GM18858 (cell line): ENCODE measurements around the gene CD163.
"Not testable (repeated sequence)": the region's sequence is repeated elsewhere in the genome, so short reads cannot be mapped to it uniquely, and the experiment has no call there.

Experiments
- ATAC-seq: cut with Tn5 transposase; IDR thresholded peaks from one replicate; pipeline ENCODE4 v1.9.1; 2021; ENCODE audit not compliant: unreplicated experiment

The CD163 gene

DNA sequence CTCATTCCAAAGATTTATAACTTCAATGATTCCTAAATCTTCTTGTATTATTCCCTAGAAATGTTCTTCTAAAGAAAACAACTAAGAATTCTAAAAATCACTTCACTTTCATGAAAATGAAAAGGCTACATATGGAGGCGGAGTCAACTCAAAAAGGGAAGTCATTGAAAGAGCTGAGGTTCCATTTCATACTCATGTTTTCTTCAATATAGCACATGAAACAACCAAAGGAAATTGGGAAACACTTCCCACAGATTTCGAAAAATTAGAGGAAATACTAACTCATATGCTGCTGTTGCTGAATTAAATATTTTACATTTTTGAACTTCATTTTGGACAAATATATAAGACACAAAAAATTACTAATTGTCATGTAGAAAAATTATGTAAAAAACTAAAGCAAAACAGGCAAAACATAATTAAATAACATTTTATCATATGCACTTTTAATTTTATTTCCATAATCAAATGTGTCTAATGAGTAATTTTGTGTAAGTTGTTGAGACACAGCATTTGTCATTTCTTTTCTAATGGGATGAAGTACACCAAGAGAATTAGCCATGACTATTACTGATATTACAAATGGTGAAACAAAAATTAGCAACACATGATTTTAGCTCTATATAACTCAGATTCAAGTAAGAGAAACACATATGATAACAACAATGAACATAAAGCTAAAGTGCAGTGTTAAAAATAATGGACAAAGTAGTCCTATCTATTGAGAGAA, at the start of gene CD163:
Gene CD163 (minus strand): TSS at position 92 of the 730 bp plus-strand sequence. CDS start 87 bp downstream, at position 5.
- no peak for ATAC-seq

DNA sequence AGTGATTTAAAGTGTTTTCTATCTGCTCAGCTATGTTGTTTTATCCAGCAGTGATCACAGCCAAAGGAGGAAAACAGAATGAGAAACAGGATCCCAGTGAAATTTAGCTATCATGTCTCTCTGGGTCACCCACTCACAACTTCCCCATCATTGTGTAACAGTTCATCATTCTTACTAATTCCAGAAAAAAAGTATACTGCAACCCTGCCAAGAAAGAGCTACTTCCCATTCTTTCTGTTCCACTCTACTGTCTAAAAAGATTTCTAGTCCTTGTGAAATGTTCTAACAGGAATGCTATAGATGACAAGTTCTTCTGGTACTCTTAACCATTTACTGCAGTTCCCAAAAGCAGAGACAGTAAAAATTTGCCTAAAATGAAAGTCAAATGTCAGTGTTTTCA, 39.2 kb upstream of the CD163 start:
- ATAC-seq: no peak

DNA sequence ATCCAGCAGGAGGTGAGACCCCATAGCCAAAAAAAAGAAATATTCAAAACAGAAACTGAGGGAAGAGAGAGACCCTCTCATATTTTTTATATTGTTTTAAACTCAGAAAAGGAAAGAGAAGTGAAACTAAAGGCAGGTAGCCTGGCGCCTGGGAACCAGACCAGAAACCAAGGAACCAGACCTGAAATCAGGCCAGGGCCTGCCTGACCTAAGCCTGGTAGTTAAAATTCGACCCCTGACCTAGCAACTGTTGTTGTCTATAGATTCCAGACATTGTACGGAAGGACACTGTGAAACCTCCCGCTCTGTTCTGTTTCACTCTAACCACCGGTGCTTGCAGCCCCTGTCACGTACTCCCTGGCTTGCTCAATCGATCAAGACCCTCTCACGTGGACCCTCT, 38.5 kb upstream of the CD163 start:
- no peak for ATAC-seq

DNA sequence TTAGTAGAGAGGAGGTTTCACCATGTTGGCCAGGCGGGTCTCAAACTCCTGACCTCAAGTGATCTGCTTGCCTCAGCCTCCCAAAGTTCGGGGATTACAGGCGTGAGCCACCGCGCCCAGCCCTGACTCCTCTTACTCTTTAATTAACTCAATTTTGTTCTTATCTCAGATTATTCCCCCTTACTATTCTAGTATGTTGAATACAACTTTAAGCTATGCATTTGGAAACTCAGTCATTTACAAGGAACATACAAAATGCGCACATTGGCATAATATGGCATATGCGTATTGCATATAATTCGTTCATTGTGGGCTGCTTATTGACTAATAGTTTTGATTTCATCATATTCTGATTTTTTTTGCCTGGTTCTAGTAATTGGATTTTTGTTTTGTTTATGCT, 10.8 kb upstream of the CD163 start:
- ATAC-seq: no peak

DNA sequence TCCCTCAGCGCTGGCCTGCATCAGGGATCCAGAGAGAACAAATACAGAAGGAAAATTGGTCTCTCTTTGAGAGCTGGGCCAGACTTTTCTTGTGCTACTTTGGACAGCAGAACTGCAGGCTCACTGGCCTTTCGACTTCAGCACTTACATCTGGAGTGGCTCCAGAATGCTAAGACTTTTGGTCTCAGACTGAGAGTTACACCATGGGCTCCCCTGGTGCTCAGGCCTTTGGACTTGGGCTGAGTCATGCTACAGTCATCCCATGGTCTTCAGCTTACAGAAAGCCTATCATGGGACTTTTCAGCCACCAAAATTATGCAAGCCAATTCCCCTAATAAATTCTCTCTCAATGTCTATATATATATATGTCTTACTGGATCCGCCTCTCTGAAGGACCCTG, 9.0 kb upstream of the CD163 start:
- no peak for ATAC-seq

DNA sequence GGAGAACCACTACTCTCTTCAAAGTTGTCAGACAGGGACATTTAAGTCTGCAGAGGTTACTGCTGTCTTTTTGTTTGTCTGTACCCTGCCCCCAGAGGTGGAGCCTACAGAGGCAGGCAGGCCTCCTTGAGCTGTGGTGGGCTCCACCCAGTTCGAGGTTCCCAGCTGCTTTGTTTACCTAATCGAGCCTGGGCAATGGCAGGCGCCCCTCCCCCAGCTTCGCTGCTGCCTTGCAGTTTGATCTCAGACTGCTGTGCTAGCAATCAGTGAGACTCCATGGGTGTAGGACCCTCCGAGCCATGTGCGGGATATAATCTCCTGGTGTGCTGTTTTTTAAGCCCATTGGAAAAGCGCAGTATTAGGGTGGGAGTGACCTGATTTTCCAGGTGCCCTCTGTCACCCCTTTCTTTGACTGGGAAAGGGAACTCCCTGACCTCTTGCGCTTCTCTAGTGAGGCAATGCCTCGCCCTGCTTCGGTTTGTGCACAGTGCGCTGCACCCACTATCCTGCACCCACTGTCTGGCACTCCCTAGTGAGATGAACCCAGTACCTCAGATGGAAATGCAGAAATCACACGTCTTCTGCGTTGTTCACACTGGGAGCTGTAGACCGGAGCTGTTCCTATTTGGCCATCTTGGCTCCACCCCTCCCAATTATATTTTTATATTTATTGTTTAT, 6.4 kb upstream of the CD163 start:
- not testable (repeated sequence) for ATAC-seq

DNA sequence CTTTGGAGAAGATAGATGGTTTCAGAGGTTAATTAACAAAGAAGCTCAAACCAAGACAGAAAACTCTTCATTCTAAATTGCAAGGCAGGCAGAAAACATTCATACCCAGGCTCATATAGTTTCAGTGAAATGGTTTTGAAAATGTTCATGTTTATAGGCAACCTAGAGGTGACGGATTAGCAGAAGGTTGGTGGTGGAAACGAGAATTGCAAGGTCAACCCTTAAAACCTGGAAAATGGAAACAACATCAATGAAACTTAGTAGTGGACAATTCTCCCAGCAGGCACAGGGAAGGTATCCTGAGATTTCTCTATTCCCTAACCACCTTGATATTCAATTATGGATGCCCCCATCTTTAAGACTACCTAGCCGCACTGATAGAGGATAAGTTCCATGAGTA, 965 bp downstream of the CD163 start:
- no peak for ATAC-seq

DNA sequence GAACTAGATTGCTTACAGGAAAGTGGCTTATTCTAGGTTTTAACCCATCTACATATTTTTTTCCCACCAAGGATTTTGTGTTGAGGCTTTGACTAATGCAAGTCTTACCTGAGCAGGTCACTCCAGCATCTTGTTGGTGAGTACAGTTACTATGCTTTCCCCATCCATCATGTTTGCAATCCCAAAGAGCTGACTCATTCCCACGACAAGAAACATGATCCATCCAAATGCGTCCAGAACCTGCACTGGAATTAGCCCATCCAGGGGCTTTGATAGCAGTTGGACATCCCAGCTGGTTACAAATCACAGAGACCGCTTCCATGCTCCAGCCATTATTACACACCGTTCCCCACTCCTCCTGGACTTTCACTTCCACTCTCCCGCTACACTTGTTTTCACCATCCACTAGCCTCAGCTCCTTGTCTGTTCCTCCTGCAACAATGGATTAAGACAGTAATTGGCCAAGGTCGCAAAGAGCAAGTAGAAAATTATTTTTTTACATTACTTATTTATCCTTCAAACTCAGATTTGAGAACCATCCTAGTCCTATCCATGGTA, 2.5 kb downstream of the CD163 start:
- no peak for ATAC-seq

DNA sequence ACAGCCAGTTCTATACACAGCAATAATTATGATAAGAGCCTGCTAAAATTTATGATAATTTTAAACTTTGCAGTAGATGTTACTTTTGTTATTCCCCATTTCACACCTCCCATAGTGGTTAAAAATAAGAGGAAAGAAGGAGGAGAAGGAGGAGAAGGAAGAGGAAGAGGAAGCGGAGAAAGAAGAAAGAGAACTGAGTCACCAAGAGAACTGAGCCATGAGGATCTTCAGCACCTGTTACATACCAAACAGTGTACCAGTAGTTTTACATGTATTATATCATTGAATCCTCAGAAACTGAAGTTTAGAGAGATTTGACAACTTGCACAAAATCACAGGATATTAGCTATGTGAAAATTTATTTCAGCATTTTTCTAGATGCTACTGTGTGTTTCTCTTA, 3.9 kb downstream of the CD163 start:
- ATAC-seq: no peak

DNA sequence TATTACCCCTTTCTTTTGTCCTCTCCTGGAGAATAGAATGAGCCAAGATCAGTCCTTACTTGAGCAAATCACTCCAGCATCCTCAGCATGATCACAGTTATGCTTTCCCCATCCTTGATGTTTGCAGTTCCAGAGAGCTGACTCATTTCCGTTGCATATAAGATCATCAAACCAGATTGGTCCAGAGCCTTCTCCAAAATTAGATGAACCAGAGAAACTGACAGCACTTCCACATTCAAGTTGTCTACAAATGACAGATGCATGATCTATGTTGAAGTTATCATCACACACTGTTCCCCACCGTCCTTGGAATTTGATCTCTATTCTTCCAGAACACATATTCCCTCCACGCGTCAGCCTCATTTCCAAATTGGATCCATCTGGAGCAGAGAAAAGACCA, 4.8 kb downstream of the CD163 start:
- no peak for ATAC-seq

DNA sequence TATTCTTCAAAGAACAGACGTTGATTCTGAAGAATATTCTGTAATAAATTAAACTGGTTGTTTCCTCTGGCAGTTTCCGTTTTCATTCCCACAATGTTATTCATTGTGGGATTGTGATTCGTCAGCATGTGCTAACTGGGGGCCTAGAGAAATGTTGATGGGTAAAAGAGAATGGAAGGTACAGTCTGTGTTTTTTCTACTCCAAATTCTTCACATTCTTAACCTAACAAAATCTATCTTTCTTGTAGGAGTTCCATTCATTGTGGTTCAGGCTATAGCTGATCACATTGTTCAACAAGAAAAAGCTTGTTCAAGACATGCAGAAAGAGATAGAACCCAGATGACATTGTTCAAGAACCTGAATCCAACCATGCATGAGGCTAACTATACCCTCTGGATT, 5.9 kb downstream of the CD163 start:
- no peak for ATAC-seq

DNA sequence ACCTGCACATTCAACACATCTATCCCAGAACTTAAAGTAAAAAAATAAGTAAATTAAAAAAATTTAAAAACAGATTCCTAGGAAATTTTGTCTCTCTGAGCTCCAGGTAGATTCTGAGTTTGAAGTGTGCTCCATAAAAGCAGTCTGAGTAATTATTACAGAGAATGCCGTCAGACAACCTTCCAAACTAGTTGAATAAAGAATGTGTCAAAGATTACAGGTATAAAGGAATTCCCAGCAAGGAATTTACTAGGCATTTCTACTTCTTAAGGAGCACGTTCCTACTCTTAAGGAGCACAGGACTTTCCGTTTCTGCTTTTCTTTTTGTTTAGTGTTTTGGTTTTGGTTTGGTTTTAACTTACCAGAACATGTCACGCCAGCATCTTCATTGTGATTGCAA, 7.1 kb downstream of the CD163 start:
- ATAC-seq: no peak

DNA sequence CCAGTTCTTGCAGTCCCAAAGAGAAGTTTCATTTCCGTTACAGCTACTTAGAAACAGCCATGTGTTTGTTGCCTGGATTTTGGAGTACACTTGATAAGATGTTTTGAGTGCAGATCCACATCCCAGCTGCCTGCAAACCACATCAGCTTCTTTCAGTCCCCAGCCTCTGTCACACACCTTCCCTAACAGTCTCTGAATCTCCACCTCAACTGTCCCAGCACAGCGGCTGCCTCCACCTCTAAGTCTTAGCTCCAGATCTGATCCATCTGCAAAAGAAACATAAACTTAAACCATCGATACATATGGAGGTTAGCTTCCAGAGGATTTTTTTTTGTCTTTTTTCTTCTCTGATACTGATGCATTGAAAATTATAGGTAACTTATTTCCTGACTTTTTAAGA, 8.4 kb downstream of the CD163 start:
- ATAC-seq: no peak

DNA sequence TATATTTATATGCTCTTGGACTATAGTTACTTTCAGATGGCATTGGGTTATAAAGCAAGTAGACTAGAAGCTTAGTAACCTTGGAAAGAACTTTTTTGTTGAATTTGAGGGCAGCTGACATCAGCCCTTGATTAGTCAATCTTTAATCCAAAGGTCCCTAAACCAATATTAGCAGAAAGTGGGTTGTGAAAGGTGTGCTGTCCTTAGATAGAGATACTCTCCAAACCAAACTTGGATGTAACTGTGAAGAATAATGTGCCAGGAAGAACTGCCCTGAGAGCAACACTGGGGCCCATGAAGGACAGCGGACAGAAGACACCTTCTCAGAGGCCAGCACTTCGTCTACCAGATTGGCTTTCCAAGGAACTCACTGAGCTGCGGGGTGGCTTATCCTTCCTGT, 10.6 kb downstream of the CD163 start:
- no peak for ATAC-seq

DNA sequence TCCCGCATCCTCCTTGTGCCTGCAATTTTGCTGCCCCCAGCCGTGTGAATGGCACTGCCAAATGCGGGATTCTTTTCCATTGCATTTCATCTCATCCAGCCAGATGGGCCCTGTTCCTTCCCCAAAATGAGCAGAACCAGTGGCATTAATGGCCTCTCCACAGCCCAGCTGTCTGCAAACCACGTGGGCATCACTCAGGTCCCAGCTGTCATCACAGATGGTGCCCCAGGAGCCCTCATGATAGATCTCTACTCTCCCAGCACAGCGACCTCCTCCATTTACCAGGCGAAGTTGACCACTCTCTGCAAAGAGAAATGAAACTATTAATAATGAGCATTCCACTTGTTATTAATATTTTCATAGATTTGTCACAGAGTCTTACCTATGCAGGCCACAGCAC, 17.1 kb downstream of the CD163 start:
- ATAC-seq: no peak

DNA sequence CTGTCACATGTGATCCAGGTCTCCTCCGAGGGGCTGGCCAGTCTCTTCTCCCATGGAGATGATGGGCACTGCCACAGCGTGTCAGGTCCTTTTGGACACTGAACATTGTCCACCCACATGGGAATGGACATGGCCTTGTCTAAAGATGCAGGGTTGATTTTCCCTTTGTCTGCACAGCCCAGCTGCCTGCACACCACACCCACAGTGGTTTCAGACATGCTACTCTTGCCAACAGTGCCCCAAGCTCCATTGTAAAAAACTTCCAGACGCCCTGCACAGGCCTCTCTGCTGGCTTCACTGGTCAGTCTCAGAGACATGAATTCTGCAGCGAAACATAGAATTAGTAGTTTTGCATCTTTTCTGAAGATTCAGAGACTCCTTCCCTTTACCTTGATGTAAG, 18.5 kb downstream of the CD163 start:
- no peak for ATAC-seq

DNA sequence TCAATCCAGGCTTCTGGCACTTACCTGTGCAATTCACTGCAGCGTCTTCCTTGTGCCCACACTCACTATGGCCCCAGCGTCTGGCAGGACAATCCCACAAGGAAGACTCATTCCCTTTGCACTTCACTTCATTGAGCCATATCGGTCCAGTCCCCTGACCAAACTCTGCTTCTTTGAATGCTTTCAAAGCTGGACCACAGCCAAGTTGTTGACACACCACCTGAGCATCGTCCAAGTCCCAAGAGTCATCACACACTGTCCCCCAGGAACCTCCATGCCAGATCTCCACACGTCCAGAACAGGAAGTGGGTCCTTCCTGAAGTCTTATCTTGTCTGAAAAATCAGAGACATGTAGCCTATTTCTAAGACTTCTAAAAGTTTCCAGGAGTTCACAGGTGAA, 20.2 kb downstream of the CD163 start:
- no peak for ATAC-seq

DNA sequence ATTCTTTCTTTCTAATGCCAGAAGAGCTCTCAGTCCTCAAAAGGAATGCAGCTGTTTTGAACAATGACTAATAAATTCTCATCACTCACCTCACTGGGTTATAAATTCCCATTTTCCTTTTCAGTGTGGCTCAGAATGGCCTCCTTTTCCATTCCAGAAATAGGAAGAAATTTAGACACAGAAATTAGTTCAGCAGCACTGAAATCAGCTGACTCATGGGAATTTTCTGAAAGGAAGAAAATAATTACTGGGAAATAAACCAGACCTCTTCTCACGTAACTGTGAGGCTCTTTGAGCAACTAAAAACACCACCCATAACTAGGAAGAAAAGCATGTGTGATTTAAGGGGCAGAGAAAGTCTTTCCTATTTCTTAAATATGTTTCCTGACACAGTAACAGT, 23.8 kb downstream of the CD163 start:
- ATAC-seq: no peak

DNA sequence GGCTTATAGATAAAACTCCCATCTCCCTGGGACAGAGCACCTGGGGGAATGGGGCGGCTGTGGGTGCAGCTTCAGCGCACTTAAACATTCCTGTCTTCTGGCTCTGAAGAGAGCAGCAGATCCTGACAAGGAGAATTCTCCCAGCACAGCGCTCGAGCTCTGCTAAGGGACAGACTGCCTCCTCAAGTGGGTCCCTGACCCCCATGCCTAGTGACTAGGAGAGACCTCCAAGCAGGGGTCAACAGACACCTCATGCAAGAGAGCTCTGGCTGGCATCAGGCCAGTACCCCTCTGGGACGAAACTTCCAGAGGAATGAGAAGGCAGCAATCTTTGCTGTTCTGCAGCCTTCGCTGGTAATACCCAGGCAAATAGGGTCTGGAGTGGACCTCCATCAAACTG, 31.5 kb downstream of the CD163 start:
- no peak for ATAC-seq

DNA sequence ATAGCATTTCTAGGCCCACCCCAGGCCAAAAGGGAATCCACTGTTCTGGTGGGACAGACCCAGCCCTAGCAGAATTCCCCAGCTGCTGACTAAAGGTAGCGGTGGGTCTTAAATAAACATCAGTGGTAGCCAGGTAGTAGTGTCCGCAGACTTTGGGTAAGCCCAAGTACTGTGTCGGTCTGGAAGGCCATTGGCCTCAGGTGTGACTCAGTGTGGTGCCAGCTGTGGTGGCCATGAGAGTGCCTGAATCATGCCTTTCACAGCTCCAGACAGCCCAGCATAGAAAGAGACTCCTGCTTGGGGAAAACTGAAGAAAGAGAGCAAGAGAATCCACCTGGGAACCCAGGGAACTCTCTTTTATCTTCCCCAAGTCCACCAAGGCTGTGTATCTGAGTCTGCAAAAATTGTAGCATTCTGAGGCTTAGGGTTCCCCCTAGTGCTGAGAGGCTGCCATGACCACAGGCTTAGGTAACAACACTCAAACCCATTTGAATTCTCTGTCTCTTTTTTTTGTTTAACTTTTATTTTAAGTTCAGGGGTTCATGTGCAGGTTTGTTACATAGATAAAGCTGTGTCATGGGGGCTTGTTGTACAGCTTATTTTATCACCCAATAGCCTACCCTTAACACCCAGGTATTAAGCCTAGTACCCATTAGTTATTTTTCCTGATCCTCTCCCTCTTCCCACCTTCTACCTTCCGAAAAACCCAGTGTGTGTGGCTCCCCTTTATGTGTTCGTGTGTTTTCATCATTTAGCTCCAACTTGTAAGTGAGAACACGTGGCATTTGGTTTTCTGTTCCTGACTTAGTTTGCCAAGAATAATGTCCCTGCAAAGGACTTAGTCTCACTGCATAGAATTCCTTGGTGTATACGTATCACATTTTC, 43.0 kb downstream of the CD163 start:
- no peak for ATAC-seq

DNA sequence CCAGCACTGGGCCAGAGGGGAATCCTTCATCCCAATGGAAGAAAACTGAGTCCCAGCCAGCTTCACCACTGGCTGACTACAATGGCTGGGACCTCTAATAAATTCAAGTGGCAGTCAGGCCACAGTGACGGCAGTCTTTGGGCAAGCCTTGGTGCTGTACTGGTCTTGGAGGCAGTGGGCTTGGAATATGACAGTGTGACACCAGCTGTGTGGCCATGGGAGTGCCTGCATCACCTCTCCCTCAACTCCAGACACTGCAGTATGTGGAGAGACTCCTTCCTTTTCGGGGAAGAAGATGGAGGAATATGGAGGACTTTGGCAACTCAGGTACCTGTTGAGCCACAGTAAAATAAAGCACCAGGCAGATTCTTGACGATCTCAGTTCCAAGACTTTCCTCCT, 43.6 kb downstream of the CD163 start:
- no peak for ATAC-seq

DNA sequence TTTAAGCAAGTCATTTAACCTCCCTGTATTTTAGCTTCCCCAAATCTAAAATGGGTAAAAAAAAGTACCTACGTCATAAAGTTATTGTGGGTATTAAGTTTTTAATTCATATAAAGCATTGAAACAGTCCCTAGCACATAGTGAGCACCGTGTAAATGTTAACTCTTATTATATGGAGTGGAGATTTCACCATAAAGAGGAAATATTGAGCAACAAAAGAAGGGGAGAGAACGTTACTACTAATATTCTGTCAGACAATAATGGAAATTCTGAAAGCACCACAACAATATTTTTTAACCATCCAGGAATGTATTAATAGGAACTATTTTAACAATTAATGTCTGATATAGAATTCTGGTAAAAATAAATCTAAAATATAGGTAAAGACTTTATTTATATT, 51.8 kb downstream of the CD163 start:
- no peak for ATAC-seq
